ENCODE data around the gene ACR. TPM values are rescaled to one million over a fixed set of nuclear protein-coding genes. Genes with fewer than 3 reads are reported as not detected.

ACR gene
- total RNA-seq, 2 experiments from 2014 or later = not detected

DNA sequence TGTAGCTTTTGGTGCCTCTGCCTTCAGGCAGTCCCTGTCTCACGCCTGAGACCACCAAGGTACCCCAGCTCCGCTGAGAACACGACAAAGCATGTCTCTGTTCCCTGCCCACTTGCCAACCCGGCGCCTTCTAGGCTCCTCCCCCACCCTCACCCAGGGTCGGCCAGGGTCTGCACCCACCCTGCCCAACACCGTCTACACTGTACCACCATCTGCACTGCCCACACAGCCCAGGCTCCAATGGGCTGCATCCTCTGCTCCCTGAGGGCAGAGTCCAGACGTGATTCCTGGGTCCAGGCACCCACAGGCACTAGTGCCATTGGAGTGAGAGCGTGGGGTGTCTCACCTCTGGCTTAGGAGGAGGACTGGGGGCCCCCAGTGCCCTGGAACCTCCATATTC is 22.8 kb upstream of the ACR start:
- H3K27me3 Mint-ChIP-seq (ENCODE audit: low read depth) = no peaks in the 10 kb centered on the region
- DNase-seq = no peak
- H3K27ac Mint-ChIP-seq = no peak overlapping the region
- intact Hi-C loops (cut with micrococcal nuclease) = no loop called here
- no peak overlapping the region for H3K4me3 Mint-ChIP-seq
- no peaks in the 10 kb centered on the region for H3K36me3 Mint-ChIP-seq (ENCODE audit: low read depth)
- no peaks in the 10 kb centered on the region for H3K4me1 Mint-ChIP-seq (ENCODE audit: low read depth)
- H3K9me3 Mint-ChIP-seq = no peaks in the 10 kb centered on the region
- CTCF ChIA-PET = no interaction called here

GRCh38 chr22:50715776-50716175 is 22.2 kb upstream of the ACR start:
- H3K36me3 Mint-ChIP-seq (ENCODE audit: low read depth) = no peaks in the 10 kb centered on the region
- CTCF ChIA-PET = no interaction called here
- no peak for DNase-seq

GRCh38 chr22:50716290-50717024 is 21.5 kb upstream of the ACR start:
- intact Hi-C loops (cut with micrococcal nuclease) = no loop called here
- no peak overlapping the region for H3K4me3 Mint-ChIP-seq
- H3K36me3 Mint-ChIP-seq (ENCODE audit: low read depth) = no peaks in the 10 kb centered on the region
- H3K27me3 Mint-ChIP-seq (ENCODE audit: low read depth) = no peaks in the 10 kb centered on the region
- no peaks in the 10 kb centered on the region for H3K4me1 Mint-ChIP-seq (ENCODE audit: low read depth)
- H3K27ac Mint-ChIP-seq = no peak overlapping the region
- no peak for DNase-seq
- no peaks in the 10 kb centered on the region for H3K9me3 Mint-ChIP-seq
- CTCF ChIA-PET = no interaction called here

More at GRCh38 chr22:50715776-50716175, 22.2 kb upstream of the ACR start:
- Mint-ChIP-seq H3K9me3 (no peaks in the 10 kb centered on the region), H3K4me1 (ENCODE audit: low read depth) (no peaks in the 10 kb centered on the region), H3K27me3 (ENCODE audit: low read depth) (no peaks in the 10 kb centered on the region), H3K27ac (no peak overlapping the region), H3K4me3 (no peak overlapping the region)
- intact Hi-C loops (cut with micrococcal nuclease) = no loop called here

GRCh38 chr22:50717709-50718351 is 20.2 kb upstream of the ACR start:
- Mint-ChIP-seq H3K36me3 (ENCODE audit: low read depth) (no peaks in the 10 kb centered on the region), H3K27me3 (ENCODE audit: low read depth) (no peaks in the 10 kb centered on the region), H3K27ac (no peak overlapping the region), H3K4me3 (no peak overlapping the region), H3K4me1 (ENCODE audit: low read depth) (no peaks in the 10 kb centered on the region), H3K9me3 (no peaks in the 10 kb centered on the region)
- CTCF ChIA-PET = no interaction called here
- intact Hi-C loops (cut with micrococcal nuclease) = no loop called here
- no peak for DNase-seq

DNA sequence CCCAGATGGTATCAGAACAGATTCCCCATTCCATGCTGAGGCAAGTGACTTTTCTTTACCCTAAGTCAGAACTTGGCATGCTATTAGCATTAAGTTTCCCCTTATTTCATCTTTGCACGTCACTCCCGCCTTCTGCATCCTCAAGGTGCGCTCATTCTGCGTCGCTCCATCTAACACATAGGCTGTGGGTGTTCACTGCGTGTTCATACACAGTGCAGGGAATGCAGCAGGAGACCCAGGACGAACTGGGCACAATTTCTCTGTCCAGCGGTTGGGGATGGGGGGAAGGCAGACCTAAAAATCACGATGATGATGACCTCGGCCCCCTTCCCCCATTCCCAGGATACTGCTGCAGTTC is 19.7 kb upstream of the ACR start:
- H3K9me3 Mint-ChIP-seq = no peaks in the 10 kb centered on the region
- H3K36me3 Mint-ChIP-seq (ENCODE audit: low read depth) = no peaks in the 10 kb centered on the region
- H3K4me1 Mint-ChIP-seq (ENCODE audit: low read depth) = no peaks in the 10 kb centered on the region
- intact Hi-C loops (cut with micrococcal nuclease) = no loop called here
- H3K4me3 Mint-ChIP-seq = no peak overlapping the region
- no peaks in the 10 kb centered on the region for H3K27me3 Mint-ChIP-seq (ENCODE audit: low read depth)
- H3K27ac Mint-ChIP-seq = no peak overlapping the region
- no peak for DNase-seq
- CTCF ChIA-PET = no interaction called here

GRCh38 chr22:50719814-50720300 is 18.1 kb upstream of the ACR start:
- H3K9me3 Mint-ChIP-seq = no peaks in the 10 kb centered on the region
- DNase-seq = no peak
- no peaks in the 10 kb centered on the region for H3K27me3 Mint-ChIP-seq (ENCODE audit: low read depth)
- intact Hi-C loops (cut with micrococcal nuclease) = no loop called here
- H3K27ac Mint-ChIP-seq = no peak overlapping the region
- H3K4me1 Mint-ChIP-seq (ENCODE audit: low read depth) = no peaks in the 10 kb centered on the region
- CTCF ChIA-PET = no interaction called here
- no peak overlapping the region for H3K4me3 Mint-ChIP-seq
- no peaks in the 10 kb centered on the region for H3K36me3 Mint-ChIP-seq (ENCODE audit: low read depth)

- Mint-ChIP-seq H3K9me3 (no peaks in the 10 kb centered on the region), H3K36me3 (ENCODE audit: low read depth) (no peaks in the 10 kb centered on the region), H3K27me3 (ENCODE audit: low read depth) (no peaks in the 10 kb centered on the region), H3K27ac (no peak overlapping the region), H3K4me3 (no peak overlapping the region), H3K4me1 (ENCODE audit: low read depth) (no peaks in the 10 kb centered on the region)
- no peak for DNase-seq
- intact Hi-C loops (cut with micrococcal nuclease) = no loop called here
- CTCF ChIA-PET = no interaction called here
Observed at GRCh38 chr22:50720301-50721256, 17.4 kb upstream of the ACR start.

DNA sequence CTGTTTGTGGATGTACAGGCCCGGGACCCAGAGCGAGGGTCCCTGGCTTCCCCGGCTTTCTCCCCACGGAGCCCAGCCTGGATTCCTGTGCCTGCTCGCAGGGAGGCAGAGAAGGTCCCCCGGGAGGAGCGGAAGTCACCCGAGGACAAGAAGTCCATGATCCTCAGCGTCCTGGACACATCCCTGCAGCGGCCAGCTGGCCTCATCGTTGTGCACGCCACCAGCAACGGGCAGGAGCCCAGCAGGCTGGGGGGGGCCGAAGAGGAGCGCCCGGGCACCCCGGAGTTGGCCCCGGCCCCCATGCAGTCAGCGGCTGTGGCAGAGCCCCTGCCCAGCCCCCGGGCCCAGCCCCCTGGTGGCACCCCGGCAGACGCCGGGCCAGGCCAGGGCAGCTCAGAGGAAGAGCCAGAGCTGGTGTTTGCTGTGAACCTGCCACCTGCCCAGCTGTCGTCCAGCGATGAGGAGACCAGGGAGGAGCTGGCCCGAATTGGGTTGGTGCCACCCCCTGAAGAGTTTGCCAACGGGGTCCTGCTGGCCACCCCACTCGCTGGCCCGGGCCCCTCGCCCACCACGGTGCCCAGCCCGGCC is 16.7 kb upstream of the ACR start:
- Mint-ChIP-seq H3K36me3 (ENCODE audit: low read depth) (no peaks in the 10 kb centered on the region), H3K27ac (no peak overlapping the region), H3K9me3 (no peaks in the 10 kb centered on the region), H3K4me3 (no peak overlapping the region), H3K4me1 (ENCODE audit: low read depth) (no peaks in the 10 kb centered on the region), H3K27me3 (ENCODE audit: low read depth) (no peaks in the 10 kb centered on the region)
- no peak for DNase-seq
- intact Hi-C loops (cut with micrococcal nuclease) = no loop called here
- CTCF ChIA-PET = no interaction called here

DNA sequence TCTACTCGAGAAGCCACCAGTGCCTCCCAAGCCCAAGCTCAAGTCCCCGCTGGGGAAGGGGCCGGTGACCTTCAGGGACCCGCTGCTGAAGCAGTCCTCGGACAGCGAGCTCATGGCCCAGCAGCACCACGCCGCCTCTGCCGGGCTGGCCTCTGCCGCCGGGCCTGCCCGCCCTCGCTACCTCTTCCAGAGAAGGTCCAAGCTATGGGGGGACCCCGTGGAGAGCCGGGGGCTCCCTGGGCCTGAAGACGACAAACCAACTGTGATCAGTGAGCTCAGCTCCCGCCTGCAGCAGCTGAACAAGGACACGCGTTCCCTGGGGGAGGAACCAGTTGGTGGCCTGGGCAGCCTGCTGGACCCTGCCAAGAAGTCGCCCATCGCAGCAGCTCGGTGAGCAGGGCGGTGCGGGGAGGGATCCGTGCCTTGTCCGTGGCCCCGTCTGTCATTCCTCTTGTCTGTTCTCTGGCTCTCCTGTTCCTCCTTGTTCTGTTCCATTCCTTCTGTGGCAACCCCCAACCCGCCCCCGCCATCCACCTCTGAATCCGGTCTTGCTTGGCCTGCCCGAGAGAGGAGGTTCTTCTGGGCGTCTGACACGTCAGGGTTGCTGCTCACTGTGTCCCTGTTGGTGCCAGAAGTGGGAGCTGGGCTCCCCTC is 15.8 kb upstream of the ACR start:
- Mint-ChIP-seq H3K27me3 (ENCODE audit: low read depth) (no peaks in the 10 kb centered on the region), H3K27ac (no peak overlapping the region), H3K4me1 (ENCODE audit: low read depth) (no peaks in the 10 kb centered on the region), H3K4me3 (no peak overlapping the region), H3K36me3 (ENCODE audit: low read depth) (no peaks in the 10 kb centered on the region), H3K9me3 (no peaks in the 10 kb centered on the region)
- intact Hi-C loops (cut with micrococcal nuclease) = no loop called here
- no peak for DNase-seq
- CTCF ChIA-PET = no interaction called here

DNA sequence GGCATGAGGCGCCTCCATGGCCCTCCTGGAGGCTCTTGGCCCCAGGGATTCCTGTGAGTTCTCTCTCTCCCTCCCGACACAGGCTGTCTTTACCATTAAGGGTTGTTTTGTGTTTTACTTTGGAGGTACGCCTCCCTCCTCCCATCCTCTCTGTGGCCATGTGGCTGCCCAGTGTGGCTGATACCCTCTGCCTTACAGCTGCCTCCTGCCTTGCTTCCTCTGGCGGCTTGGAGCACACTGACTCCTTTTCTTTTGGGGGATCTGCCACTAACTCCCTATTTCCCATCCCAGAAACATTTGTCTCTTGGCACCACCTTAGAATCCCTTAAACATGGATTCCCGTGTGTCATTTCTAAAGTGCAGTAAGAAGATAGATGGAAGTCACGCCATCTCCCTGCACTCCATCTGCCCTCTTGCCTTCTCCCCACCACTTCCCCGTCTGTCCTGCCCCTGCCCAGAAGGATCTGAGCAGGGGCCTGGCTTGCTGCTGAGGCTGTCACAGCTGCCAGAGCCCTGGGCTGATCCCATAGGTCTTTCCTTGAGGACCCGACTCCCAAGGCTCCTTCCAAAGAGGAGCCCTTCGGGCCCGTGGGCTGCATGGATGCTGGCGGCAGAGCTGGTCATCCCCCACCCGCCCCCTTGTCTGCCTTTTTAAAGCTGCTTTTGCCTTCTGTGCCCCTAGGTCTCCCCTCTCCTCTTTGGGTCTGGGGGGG is 15.1 kb upstream of the ACR start:
- no peak for DNase-seq
- Mint-ChIP-seq H3K27me3 (ENCODE audit: low read depth) (no peaks in the 10 kb centered on the region), H3K36me3 (ENCODE audit: low read depth) (no peaks in the 10 kb centered on the region), H3K27ac (no peak overlapping the region), H3K4me3 (no peak overlapping the region), H3K4me1 (ENCODE audit: low read depth) (no peaks in the 10 kb centered on the region), H3K9me3 (no peaks in the 10 kb centered on the region)
- intact Hi-C loops (cut with micrococcal nuclease) = no loop called here
- CTCF ChIA-PET = no interaction called here

DNA sequence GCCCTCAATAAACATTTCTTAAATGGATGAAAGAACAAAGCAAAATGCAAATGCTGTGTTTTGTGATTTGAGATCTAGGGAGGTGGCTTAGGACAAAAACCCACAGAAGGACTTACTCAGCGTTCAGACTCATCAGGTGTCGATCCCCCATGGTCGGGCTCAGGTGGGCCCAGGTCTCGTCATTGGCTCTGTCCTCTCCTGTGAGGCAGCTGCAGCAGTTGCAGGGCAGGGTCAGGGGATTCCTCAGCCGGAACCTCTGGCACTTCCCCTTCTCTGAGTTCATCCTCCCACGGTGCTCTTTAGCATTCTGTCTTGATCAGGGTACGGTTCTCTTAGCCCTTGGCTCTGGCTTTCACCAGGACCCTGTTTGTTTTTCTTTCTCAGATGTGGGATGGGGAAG is 14.0 kb upstream of the ACR start:
- no peaks in the 10 kb centered on the region for H3K27me3 Mint-ChIP-seq (ENCODE audit: low read depth)
- DNase-seq = no peak
- no peak overlapping the region for H3K27ac Mint-ChIP-seq
- no peaks in the 10 kb centered on the region for H3K9me3 Mint-ChIP-seq
- no peak overlapping the region for H3K4me3 Mint-ChIP-seq
- no peaks in the 10 kb centered on the region for H3K36me3 Mint-ChIP-seq (ENCODE audit: low read depth)
- CTCF ChIA-PET = interaction anchor here (0.5 to 0.6 kb wide), 2 partner anchors 11 to 87 kb away, joined by 4 read pairs; no protein-coding TSS in a partner anchor
- no peaks in the 10 kb centered on the region for H3K4me1 Mint-ChIP-seq (ENCODE audit: low read depth)
- intact Hi-C loops (cut with micrococcal nuclease) = no loop called here

Measured in activated naive CD4-positive, alpha-beta T cell treated with anti-CD3 and anti-CD28 coated beads for 36 hours (primary cell).